Chondrocyte (in vitro differentiated cells): ENCODE results near the gene PHF13. TPM values are rescaled to one million over a fixed set of nuclear protein-coding genes. Genes with fewer than 3 reads are reported as not detected.
A peak's percentile ranks its signal among the peaks of the same experiment; 100 is the strongest.
"Not testable (repeated sequence)": the region's sequence is repeated elsewhere in the genome, so short reads cannot be mapped to it uniquely, and the experiment has no call there.

Experiments
- DNase-seq: peaks from one replicate; pipeline ENCODE4 v3.0.0; 2021; ENCODE audit warnings: mixed read lengths, low spot score
- H3K27ac Mint-ChIP-seq: one replicate; pipeline ENCODE4 v1.8.0; 2021; ENCODE audit warnings: mild to moderate bottlenecking, moderate library complexity, mixed read lengths; ENCODE audit not compliant: unreplicated experiment
- H3K27me3 Mint-ChIP-seq: 2 replicates; pipeline ENCODE4 v1.8.0; 2021; ENCODE audit warnings: low read depth, mixed read lengths
- H3K36me3 Mint-ChIP-seq: 2 replicates; pipeline ENCODE4 v1.8.0; 2021; ENCODE audit warnings: low read depth, mixed read lengths
- H3K4me1 Mint-ChIP-seq: 2 replicates; pipeline ENCODE4 v1.8.0; 2021; ENCODE audit warnings: low read depth, mild to moderate bottlenecking, mixed read lengths
- H3K4me3 Mint-ChIP-seq: one replicate; pipeline ENCODE4 v1.8.0; 2021; ENCODE audit warnings: mild to moderate bottlenecking, moderate library complexity, mixed read lengths; ENCODE audit not compliant: unreplicated experiment
- H3K9me3 Mint-ChIP-seq: 2 replicates; pipeline ENCODE4 v1.8.0; 2021; ENCODE audit warnings: low read depth, mixed read lengths
- CTCF ChIP-seq: fragments of 200-600 bp; sonication (generic); IDR thresholded peaks from 2 replicates; pipeline ENCODE4 v1.5.0; 2021; ENCODE audit warnings: antibody characterized with exemption, mild to moderate bottlenecking, moderate library complexity
- total RNA-seq: library from RNA; stranded (reverse); gene quantifications from 3 replicates; pipeline ENCODE4 v1.2.1, GENCODE V29; 2021

The PHF13 gene
- total RNA-seq, 1 donor from 2014 or later: 25.6 TPM

- H3K27me3 Mint-ChIP-seq: no peaks in the 10 kb centered on the region
- H3K4me3 Mint-ChIP-seq: no peak overlapping the region
- H3K9me3 Mint-ChIP-seq: no peaks in the 10 kb centered on the region
- peaks cover 27% of the 10 kb centered on the region for H3K4me1 Mint-ChIP-seq
- no peak overlapping the region for H3K27ac Mint-ChIP-seq
- DNase-seq: no peak
- H3K36me3 Mint-ChIP-seq: peaks cover 18% of the 10 kb centered on the region
- TF ChIP-seq CTCF: no peak
These were observed 16.4 kb upstream of the PHF13 start for GRCh38 chr1:6596886-6597776.

GRCh38 chr1:6597777-6598131, 15.8 kb upstream of the PHF13 start:
- DNase-seq: no peak
- no peak for TF ChIP-seq CTCF
- no peak overlapping the region for H3K4me3 Mint-ChIP-seq
- H3K9me3 Mint-ChIP-seq: no peaks in the 10 kb centered on the region
- no peaks in the 10 kb centered on the region for H3K27me3 Mint-ChIP-seq
- peaks cover 18% of the 10 kb centered on the region for H3K36me3 Mint-ChIP-seq
- H3K27ac Mint-ChIP-seq: no peak overlapping the region
- H3K4me1 Mint-ChIP-seq: peaks cover 27% of the 10 kb centered on the region

GRCh38 chr1:6599141-6599975, 14.2 kb upstream of the PHF13 start:
- TF ChIP-seq CTCF: no peak
- H3K4me3 Mint-ChIP-seq: peak overlapping the region; percentile 86
- DNase-seq: no peak
- peaks cover 16% of the 10 kb centered on the region for H3K36me3 Mint-ChIP-seq
- peaks cover 38% of the 10 kb centered on the region for H3K4me1 Mint-ChIP-seq
- peak overlapping the region; percentile 36 for H3K27ac Mint-ChIP-seq
- no peaks in the 10 kb centered on the region for H3K9me3 Mint-ChIP-seq
- no peaks in the 10 kb centered on the region for H3K27me3 Mint-ChIP-seq

- not testable (repeated sequence) for H3K9me3 Mint-ChIP-seq, H3K27me3 Mint-ChIP-seq, DNase-seq
- Mint-ChIP-seq H3K27ac (peak overlapping the region; percentile 98), H3K36me3 (peaks cover 14% of the 10 kb centered on the region), H3K4me3 (peak overlapping the region; percentile 86), H3K4me1 (peaks cover 43% of the 10 kb centered on the region)
These were observed 13.5 kb upstream of the PHF13 start for GRCh38 chr1:6599991-6600390.

- H3K36me3 Mint-ChIP-seq: peaks cover 10% of the 10 kb centered on the region
- peaks cover 46% of the 10 kb centered on the region for H3K4me1 Mint-ChIP-seq
- peak overlapping the region; percentile 98 for H3K27ac Mint-ChIP-seq
- H3K4me3 Mint-ChIP-seq: peak overlapping the region; percentile 86
- TF ChIP-seq CTCF: no peak
- DNase-seq: no peak
- H3K9me3 Mint-ChIP-seq: no peaks in the 10 kb centered on the region
- no peaks in the 10 kb centered on the region for H3K27me3 Mint-ChIP-seq
These were observed 13.0 kb upstream of the PHF13 start for GRCh38 chr1:6600410-6601048.
